ENCODE results near the gene PLCH2. TPM values are rescaled to one million over a fixed set of nuclear protein-coding genes. Genes with fewer than 3 reads are reported as not detected.

PLCH2 gene
- polyA plus RNA-seq, 3 donors = 0.62 to 1.4 (median 1.3) TPM

- no peak for DNase-seq (ENCODE audit: extremely low read depth in 1 of 11, low read depth in 9 of 11, low spot score in 4 of 11)
These were observed 57.3 kb downstream of the PLCH2 start for GRCh38 chr1:2533365-2533764.

GRCh38 chr1:2534315-2534686 is 58.2 kb downstream of the PLCH2 start:
- DNase-seq (ENCODE audit: extremely low read depth in 1 of 11, low read depth in 9 of 11, low spot score in 4 of 11) = no peak

GRCh38 chr1:2534687-2535441 is 58.8 kb downstream of the PLCH2 start:
- no peak for DNase-seq (ENCODE audit: extremely low read depth in 1 of 11, low read depth in 9 of 11, low spot score in 4 of 11)

- DNase-seq (ENCODE audit: extremely low read depth in 1 of 11, low read depth in 9 of 11, low spot score in 4 of 11) = no peak
These were observed 59.4 kb downstream of the PLCH2 start for GRCh38 chr1:2535455-2535854.

GRCh38 chr1:2535981-2536380 is 59.9 kb downstream of the PLCH2 start:
- DNase-seq (ENCODE audit: extremely low read depth in 1 of 11, low read depth in 9 of 11, low spot score in 4 of 11) = no peak

- no peak for DNase-seq (ENCODE audit: extremely low read depth in 1 of 11, low read depth in 9 of 11, low spot score in 4 of 11)
These were observed 61.7 kb downstream of the PLCH2 start for GRCh38 chr1:2537784-2538115.

- no peak for DNase-seq (ENCODE audit: extremely low read depth in 1 of 11, low read depth in 9 of 11, low spot score in 4 of 11)
These were observed 62.3 kb downstream of the PLCH2 start for GRCh38 chr1:2538376-2538775.

GRCh38 chr1:2538872-2539271 is 62.8 kb downstream of the PLCH2 start:
- no peak for DNase-seq (ENCODE audit: extremely low read depth in 1 of 11, low read depth in 9 of 11, low spot score in 4 of 11)

- no peak for DNase-seq (ENCODE audit: extremely low read depth in 1 of 11, low read depth in 9 of 11, low spot score in 4 of 11)
These were observed 63.3 kb downstream of the PLCH2 start for GRCh38 chr1:2539312-2539907.

GRCh38 chr1:2540816-2541492 is 64.9 kb downstream of the PLCH2 start:
- no peak for DNase-seq (ENCODE audit: extremely low read depth in 1 of 11, low read depth in 9 of 11, low spot score in 4 of 11)

- no peak for DNase-seq (ENCODE audit: extremely low read depth in 1 of 11, low read depth in 9 of 11, low spot score in 4 of 11)
These were observed 65.6 kb downstream of the PLCH2 start for GRCh38 chr1:2541619-2542245.

- no peak for DNase-seq (ENCODE audit: extremely low read depth in 1 of 11, low read depth in 9 of 11, low spot score in 4 of 11)
These were observed 66.3 kb downstream of the PLCH2 start for GRCh38 chr1:2542246-2542915.

GRCh38 chr1:2543543-2544092 is 67.5 kb downstream of the PLCH2 start:
- DNase-seq (ENCODE audit: extremely low read depth in 1 of 11, low read depth in 9 of 11, low spot score in 4 of 11) = no peak

- DNase-seq (ENCODE audit: extremely low read depth in 1 of 11, low read depth in 9 of 11, low spot score in 4 of 11) = no peak
These were observed 68.2 kb downstream of the PLCH2 start for GRCh38 chr1:2544093-2544874.

- no peak for DNase-seq (ENCODE audit: extremely low read depth in 1 of 11, low read depth in 9 of 11, low spot score in 4 of 11)
These were observed 69.0 kb downstream of the PLCH2 start for GRCh38 chr1:2544875-2545640.

- peak in 6 of 11 donors; percentile 71 to 86 (median 76) for DNase-seq (ENCODE audit: extremely low read depth in 1 of 11, low read depth in 9 of 11, low spot score in 4 of 11)
These were observed 69.8 kb downstream of the PLCH2 start for GRCh38 chr1:2545754-2546514.
